GM12878 (cell line): ENCODE data around the gene ZDHHC14. TPM values are rescaled to one million over a fixed set of nuclear protein-coding genes. Genes with fewer than 3 reads are reported as not detected.
A peak's percentile ranks its signal among the peaks of the same experiment; 100 is the strongest.

Experiments
- ATAC-seq: fragments of 200-7000 bp; cut with Tn5 transposase; 3 replicates; pipeline ENCODE4 v1.9.1; 2020; ENCODE audit warnings: mild to moderate bottlenecking, moderate library complexity
- BruUV-seq: library from RNA; stranded (reverse); fragments of 400-500 nt; replicated peaks from 2 replicates; lab custom pipeline; 2021; lab: Mats Ljungman, UMichigan
- CTCF ChIA-PET: fragments of 300-600 bp; sonication (Branson Sonifier 250); formaldehyde crosslinking; extraction: SDS; loops from one replicate; lab custom pipeline; 2021; ENCODE audit warnings: inconsistent platforms; lab: Yijun Ruan, JAX
- POLR2A ChIA-PET: fragments of 350-600 bp; formaldehyde crosslinking; extraction: SDS; loops from one replicate; lab custom pipeline; 2021; ENCODE audit warnings: inconsistent platforms; lab: Charles Lee
- RAD21 ChIA-PET: fragments of 300-600 bp; sonication (Branson Sonifier 250); formaldehyde crosslinking; loops from one replicate; lab custom pipeline; 2023; ENCODE audit warnings: antibody characterized with exemption; ENCODE audit not compliant: unreplicated experiment; lab: Charles Lee
- SMC1A ChIA-PET: fragments of 300-600 bp; sonication (Branson Sonifier 250); formaldehyde crosslinking; loops from one replicate; lab custom pipeline; 2023; ENCODE audit not compliant: unreplicated experiment, uncharacterized antibody; lab: Charles Lee
- DNase-seq: peaks from one replicate; pipeline ENCODE4 v3.0.0-alpha.2; 2011; ENCODE audit warnings: low read depth, low spot score
- FAIRE-seq: peaks from 3 replicates; lab custom pipeline; 2011; peaks lifted over from hg19 to GRCh38; lab: Jason Lieb, UNC
- H2AFZ ChIP-seq: 2 replicates; pipeline ENCODE4 v1.6.0; 2011; ENCODE audit warnings: low read depth, low read length, control low read depth; ENCODE audit not compliant: control insufficient read depth
- H3K27ac ChIP-seq: 2 replicates; pipeline ENCODE4 v1.5.1; 2011; ENCODE audit warnings: control low read depth; ENCODE audit not compliant: control insufficient read depth, insufficient read depth
- H3K27me3 ChIP-seq, 2 experiments: replicated peaks in 1 of 2; 2 replicates each; pipeline versions ENCODE4 v1.6.0 to v1.6.1; 2011; ENCODE audit warnings: low read length in 1 of 2; ENCODE audit not compliant: control insufficient read depth in 2 of 2, insufficient read depth in 2 of 2
- H3K36me3 ChIP-seq, 2 experiments: 2 replicates each; pipeline ENCODE4 v1.5.1; 2011; ENCODE audit warnings: low read length in 1 of 2; ENCODE audit not compliant: control insufficient read depth in 2 of 2, insufficient read depth in 2 of 2
- H3K4me1 ChIP-seq: 2 replicates; pipeline ENCODE4 v1.6.1; 2011; ENCODE audit warnings: mild to moderate bottlenecking, low read length, moderate library complexity, mixed read lengths; ENCODE audit not compliant: control insufficient read depth, insufficient read depth
- H3K4me2 ChIP-seq: 2 replicates; pipeline ENCODE4 v1.6.0; 2011; ENCODE audit warnings: control low read depth; ENCODE audit not compliant: control insufficient read depth, insufficient read depth
- H3K4me3 ChIP-seq: fragments of 200-600 bp; sonication (generic); 2 replicates; pipeline ENCODE4 v1.5.1; 2016
- H3K79me2 ChIP-seq: 2 replicates; pipeline ENCODE4 v1.6.0; 2011; ENCODE audit warnings: low read length; ENCODE audit not compliant: control insufficient read depth, insufficient read depth
- H3K9ac ChIP-seq: 2 replicates; pipeline ENCODE4 v1.8.0; 2011; ENCODE audit warnings: low read length, control low read depth, mixed read lengths; ENCODE audit not compliant: control insufficient read depth, insufficient read depth
- H3K9me3 ChIP-seq: replicated peaks from 3 replicates; pipeline ENCODE4 v1.5.1; 2011; ENCODE audit warnings: mild to moderate bottlenecking, low read length; ENCODE audit not compliant: control insufficient read depth, insufficient read depth
- H4K20me1 ChIP-seq: 2 replicates; pipeline ENCODE4 v1.6.0; 2011; ENCODE audit not compliant: control insufficient read depth, insufficient read depth
- HDAC2 ChIP-seq: fragments of 200-600 bp; sonication (generic); IDR thresholded peaks from 2 replicates; pipeline ENCODE4 v1.6.1; 2017
- KLF5 ChIP-seq: fragments of 450-650 bp; IDR thresholded peaks from 2 replicates; pipeline ENCODE4 v1.6.1; 2014; ENCODE audit warnings: mild to moderate bottlenecking; ENCODE audit not compliant: partially characterized antibody
- NFYA ChIP-seq: IDR thresholded peaks from 2 replicates; pipeline ENCODE4 v1.6.1; 2011; ENCODE audit warnings: low read depth, mild to moderate bottlenecking, low read length, improper control_type of control experiment, borderline replicate concordance
- RCOR1 ChIP-seq: conservative IDR thresholded peaks from 2 replicates; pipeline ENCODE4 v1.6.1; 2012; ENCODE audit warnings: low read depth, low read length, improper control_type of control experiment
- RUNX3 ChIP-seq: IDR thresholded peaks from 2 replicates; pipeline ENCODE4 v1.6.1; 2012; ENCODE audit warnings: low read length, inconsistent platforms
- SMC3 ChIP-seq: IDR thresholded peaks from 2 replicates; pipeline ENCODE4 v1.6.1; 2011; ENCODE audit warnings: low read length, improper control_type of control experiment, borderline replicate concordance
- SREBF1 ChIP-seq: IDR thresholded peaks from 2 replicates; pipeline ENCODE4 v1.6.1; 2012; ENCODE audit warnings: mild to moderate bottlenecking, low read length
- SRF ChIP-seq, 2 experiments: IDR thresholded peaks; 2 replicates each; pipeline ENCODE4 v1.6.1; 2011; ENCODE audit warnings: low read depth in 2 of 2, low read length in 2 of 2, mild to moderate bottlenecking in 1 of 2, moderate library complexity in 1 of 2
- SUZ12 ChIP-seq: fragments of 200-600 bp; sonication (generic); IDR thresholded peaks from one replicate; pipeline ENCODE4 v1.6.1; 2018; ENCODE audit warnings: antibody characterized with exemption, mild to moderate bottlenecking; ENCODE audit not compliant: unreplicated experiment
- WRNIP1 ChIP-seq: IDR thresholded peaks from 2 replicates; pipeline ENCODE4 v1.6.1; 2011; ENCODE audit warnings: low read depth, low read length, improper control_type of control experiment, borderline replicate concordance
- WGBS: methylation state at CpG from one replicate; pipeline ENCODE4 v1.1.6; 2016; ENCODE audit warnings: low lambda C conversion rate; ENCODE audit not compliant: insufficient replicate concordance, insufficient coverage; ENCODE audit errors: missing lambda C conversion rate; 5-methylcytosine and 5-hydroxymethylcytosine counted together
- in situ Hi-C: fragments of 300-500 bp; cut with MboI; formaldehyde crosslinking; loops from 9 replicates; pipeline ENCODE4 v1.14.3; 2018; ENCODE audit warnings: mixed read lengths
- intact Hi-C: fragments of 100-400 bp; cut with micrococcal nuclease; formaldehyde crosslinking; loops from one replicate; pipeline ENCODE4 v1.14.2; 2022; ENCODE audit not compliant: unreplicated experiment
- polyA plus RNA-seq, 11 experiments: library from polyadenylated mRNA; depleted of rRNA in 4 of 11; unstranded in 6 of 11; stranded (reverse) in 5 of 11; fragments of >200 nt; fragmentation: Nextera tagmentation in 4 of 11; fragmentation: Illumina TruSeq in 1 of 11; extraction: Ambion mirVana in 4 of 11; extraction: Trizol in 1 of 11; gene quantifications; 1 replicate in 1 of 11; 2 replicates in 10 of 11; pipeline versions ENCODE4 v1.2.1 to v1.2.3, GENCODE V29; 2011 to 2016; ENCODE audit warnings: inconsistent platforms in 2 of 11, missing spikeins in 2 of 11, low read depth in 1 of 11
- total RNA-seq, 4 experiments: library from RNA; depleted of rRNA in 3 of 4; stranded (reverse); fragments of >200 nt in 3 of 4; fragmentation: Illumina TruSeq in 1 of 4; extraction: Trizol in 1 of 4; gene quantifications; 2 replicates each; pipeline versions ENCODE4 v1.2.1 to v1.2.3, GENCODE V29; 2013 to 2021
- TF ChIP-seq, protein P1 (sequence below): IDR thresholded peaks from 2 replicates; pipeline ENCODE4 v1.6.1; 2012; ENCODE audit warnings: mild to moderate bottlenecking, low read depth, low read length
- TF ChIP-seq, protein P2 (sequence below): IDR thresholded peaks from 2 replicates; pipeline ENCODE4 v1.6.1; 2011; ENCODE audit warnings: mild to moderate bottlenecking, low read depth, low read length, moderate library complexity; ENCODE audit not compliant: insufficient replicate concordance
- TF ChIP-seq, protein P3 (sequence below): fragments of 450-650 bp; IDR thresholded peaks from 2 replicates; pipeline ENCODE4 v1.6.1; 2014; ENCODE audit warnings: mild to moderate bottlenecking
- TF ChIP-seq, protein P4 (sequence below): fragments of 450-650 bp; IDR thresholded peaks from 2 replicates; pipeline ENCODE4 v1.6.1; 2017; ENCODE audit warnings: mild to moderate bottlenecking, moderate library complexity

ZDHHC14 gene
- total and polyA plus RNA-seq, 10 of the 15 experiments (the other 5 are each of a cell fraction or from before 2014, with no cell fraction given), result 0.15 to 16.0 (median 0.76) TPM; not detected in 1

DNA sequence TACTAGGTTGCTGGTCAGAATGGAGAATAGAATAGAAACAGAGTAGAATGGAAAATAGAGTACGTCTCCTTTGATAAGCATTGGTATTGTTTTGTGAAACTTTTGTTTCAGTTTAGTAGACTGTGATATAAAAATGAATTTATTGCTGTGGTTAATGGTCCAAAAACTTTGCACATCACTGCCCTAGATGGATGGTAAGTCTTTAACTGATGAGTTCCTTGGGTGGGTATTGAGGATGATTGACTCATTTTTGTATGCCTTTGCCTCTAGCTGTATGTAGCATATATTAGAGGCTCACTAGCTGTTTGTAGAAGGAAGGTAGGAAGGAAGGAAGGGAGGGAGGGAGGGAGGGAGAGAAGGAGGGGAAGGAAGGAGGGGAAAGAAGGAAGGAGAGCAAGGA lies 48.3 kb downstream of the ZDHHC14 start (continued):
- TF ChIP-seq, protein P1, sequence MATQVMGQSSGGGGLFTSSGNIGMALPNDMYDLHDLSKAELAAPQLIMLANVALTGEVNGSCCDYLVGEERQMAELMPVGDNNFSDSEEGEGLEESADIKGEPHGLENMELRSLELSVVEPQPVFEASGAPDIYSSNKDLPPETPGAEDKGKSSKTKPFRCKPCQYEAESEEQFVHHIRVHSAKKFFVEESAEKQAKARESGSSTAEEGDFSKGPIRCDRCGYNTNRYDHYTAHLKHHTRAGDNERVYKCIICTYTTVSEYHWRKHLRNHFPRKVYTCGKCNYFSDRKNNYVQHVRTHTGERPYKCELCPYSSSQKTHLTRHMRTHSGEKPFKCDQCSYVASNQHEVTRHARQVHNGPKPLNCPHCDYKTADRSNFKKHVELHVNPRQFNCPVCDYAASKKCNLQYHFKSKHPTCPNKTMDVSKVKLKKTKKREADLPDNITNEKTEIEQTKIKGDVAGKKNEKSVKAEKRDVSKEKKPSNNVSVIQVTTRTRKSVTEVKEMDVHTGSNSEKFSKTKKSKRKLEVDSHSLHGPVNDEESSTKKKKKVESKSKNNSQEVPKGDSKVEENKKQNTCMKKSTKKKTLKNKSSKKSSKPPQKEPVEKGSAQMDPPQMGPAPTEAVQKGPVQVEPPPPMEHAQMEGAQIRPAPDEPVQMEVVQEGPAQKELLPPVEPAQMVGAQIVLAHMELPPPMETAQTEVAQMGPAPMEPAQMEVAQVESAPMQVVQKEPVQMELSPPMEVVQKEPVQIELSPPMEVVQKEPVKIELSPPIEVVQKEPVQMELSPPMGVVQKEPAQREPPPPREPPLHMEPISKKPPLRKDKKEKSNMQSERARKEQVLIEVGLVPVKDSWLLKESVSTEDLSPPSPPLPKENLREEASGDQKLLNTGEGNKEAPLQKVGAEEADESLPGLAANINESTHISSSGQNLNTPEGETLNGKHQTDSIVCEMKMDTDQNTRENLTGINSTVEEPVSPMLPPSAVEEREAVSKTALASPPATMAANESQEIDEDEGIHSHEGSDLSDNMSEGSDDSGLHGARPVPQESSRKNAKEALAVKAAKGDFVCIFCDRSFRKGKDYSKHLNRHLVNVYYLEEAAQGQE, result no peak
- no peak for TF ChIP-seq RCOR1
- TF ChIP-seq HDAC2, result no peak

DNA sequence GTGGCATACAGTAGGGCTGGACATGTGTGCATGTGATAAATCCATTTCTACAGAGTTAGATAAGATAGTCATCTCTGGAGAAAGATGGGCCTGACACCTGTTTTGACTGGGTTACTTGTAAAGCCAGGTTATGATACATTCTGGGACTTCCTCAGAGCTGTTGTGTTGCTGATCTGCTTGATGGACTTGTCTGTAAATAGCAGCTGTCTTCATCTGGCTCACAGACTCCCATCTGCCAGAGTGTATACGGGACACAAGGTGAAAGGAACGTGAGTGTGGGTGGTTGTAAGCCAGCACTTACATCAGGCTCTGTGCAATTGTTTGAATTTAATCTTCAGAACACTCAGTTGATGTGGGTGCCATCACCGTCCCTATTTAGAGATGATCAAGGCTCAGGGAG lies 49.8 kb downstream of the ZDHHC14 start:
- no peak overlapping the region for H3K9ac ChIP-seq
- H3K4me3 ChIP-seq, result no peak overlapping the region
- in situ Hi-C loops (no loop called here), intact Hi-C loops (no loop called here)
- BruUV-seq, result no TSS peak
- ATAC-seq, result peak; percentile 38
- no peak overlapping the region for H2AFZ ChIP-seq
- H3K4me1 ChIP-seq, result no peaks in the 10 kb centered on the region
- no peaks in the 10 kb centered on the region for H3K27me3 ChIP-seq
- H3K27ac ChIP-seq, result no peak overlapping the region
- H3K4me2 ChIP-seq, result no peak overlapping the region
- POLR2A ChIA-PET, result no interaction called here
- H3K79me2 ChIP-seq, result no peaks in the 10 kb centered on the region
- no peaks in the 10 kb centered on the region for H4K20me1 ChIP-seq
- no peaks in the 10 kb centered on the region for H3K9me3 ChIP-seq
- RAD21 ChIA-PET, result interaction anchor here (0.6 to 0.7 kb wide), 2 partner anchors 30 to 47 kb away, joined by 4 read pairs; no protein-coding TSS in a partner anchor
- SMC1A ChIA-PET, result interaction anchor here (2.5 to 3.4 kb wide), 2 partner anchors 13 to 46 kb away, joined by 5 to 6 read pairs; no protein-coding TSS in a partner anchor
- CTCF ChIA-PET, result no interaction called here
- no peak for DNase-seq
- FAIRE-seq, result no peak
- 27% methylated on average over 3 of the region's 3 CpGs for WGBS
- H3K36me3 ChIP-seq, result no peaks in the 10 kb centered on the region; a peak in 2 of 4 replicates
- TF ChIP-seq NFYA, result no peak
- no peak for TF ChIP-seq RUNX3
- TF ChIP-seq, protein P2, sequence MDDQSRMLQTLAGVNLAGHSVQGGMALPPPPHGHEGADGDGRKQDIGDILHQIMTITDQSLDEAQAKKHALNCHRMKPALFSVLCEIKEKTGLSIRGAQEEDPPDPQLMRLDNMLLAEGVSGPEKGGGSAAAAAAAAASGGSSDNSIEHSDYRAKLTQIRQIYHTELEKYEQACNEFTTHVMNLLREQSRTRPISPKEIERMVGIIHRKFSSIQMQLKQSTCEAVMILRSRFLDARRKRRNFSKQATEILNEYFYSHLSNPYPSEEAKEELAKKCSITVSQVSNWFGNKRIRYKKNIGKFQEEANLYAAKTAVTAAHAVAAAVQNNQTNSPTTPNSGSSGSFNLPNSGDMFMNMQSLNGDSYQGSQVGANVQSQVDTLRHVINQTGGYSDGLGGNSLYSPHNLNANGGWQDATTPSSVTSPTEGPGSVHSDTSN, result no peak
- TF ChIP-seq SREBF1, result no peak
- TF ChIP-seq, protein P3, sequence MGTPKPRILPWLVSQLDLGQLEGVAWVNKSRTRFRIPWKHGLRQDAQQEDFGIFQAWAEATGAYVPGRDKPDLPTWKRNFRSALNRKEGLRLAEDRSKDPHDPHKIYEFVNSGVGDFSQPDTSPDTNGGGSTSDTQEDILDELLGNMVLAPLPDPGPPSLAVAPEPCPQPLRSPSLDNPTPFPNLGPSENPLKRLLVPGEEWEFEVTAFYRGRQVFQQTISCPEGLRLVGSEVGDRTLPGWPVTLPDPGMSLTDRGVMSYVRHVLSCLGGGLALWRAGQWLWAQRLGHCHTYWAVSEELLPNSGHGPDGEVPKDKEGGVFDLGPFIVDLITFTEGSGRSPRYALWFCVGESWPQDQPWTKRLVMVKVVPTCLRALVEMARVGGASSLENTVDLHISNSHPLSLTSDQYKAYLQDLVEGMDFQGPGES, result no peak
- TF ChIP-seq, protein P4, sequence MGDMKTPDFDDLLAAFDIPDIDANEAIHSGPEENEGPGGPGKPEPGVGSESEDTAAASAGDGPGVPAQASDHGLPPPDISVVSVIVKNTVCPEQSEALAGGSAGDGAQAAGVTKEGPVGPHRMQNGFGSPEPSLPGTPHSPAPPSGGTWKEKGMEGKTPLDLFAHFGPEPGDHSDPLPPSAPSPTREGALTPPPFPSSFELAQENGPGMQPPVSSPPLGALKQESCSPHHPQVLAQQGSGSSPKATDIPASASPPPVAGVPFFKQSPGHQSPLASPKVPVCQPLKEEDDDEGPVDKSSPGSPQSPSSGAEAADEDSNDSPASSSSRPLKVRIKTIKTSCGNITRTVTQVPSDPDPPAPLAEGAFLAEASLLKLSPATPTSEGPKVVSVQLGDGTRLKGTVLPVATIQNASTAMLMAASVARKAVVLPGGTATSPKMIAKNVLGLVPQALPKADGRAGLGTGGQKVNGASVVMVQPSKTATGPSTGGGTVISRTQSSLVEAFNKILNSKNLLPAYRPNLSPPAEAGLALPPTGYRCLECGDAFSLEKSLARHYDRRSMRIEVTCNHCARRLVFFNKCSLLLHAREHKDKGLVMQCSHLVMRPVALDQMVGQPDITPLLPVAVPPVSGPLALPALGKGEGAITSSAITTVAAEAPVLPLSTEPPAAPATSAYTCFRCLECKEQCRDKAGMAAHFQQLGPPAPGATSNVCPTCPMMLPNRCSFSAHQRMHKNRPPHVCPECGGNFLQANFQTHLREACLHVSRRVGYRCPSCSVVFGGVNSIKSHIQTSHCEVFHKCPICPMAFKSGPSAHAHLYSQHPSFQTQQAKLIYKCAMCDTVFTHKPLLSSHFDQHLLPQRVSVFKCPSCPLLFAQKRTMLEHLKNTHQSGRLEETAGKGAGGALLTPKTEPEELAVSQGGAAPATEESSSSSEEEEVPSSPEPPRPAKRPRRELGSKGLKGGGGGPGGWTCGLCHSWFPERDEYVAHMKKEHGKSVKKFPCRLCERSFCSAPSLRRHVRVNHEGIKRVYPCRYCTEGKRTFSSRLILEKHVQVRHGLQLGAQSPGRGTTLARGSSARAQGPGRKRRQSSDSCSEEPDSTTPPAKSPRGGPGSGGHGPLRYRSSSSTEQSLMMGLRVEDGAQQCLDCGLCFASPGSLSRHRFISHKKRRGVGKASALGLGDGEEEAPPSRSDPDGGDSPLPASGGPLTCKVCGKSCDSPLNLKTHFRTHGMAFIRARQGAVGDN, result no peak
- no peak for TF ChIP-seq WRNIP1
- TF ChIP-seq KLF5, result no peak
- no peak for TF ChIP-seq SRF (IDR thresholded peaks at IDR 0.05; ENCODE audit: low read depth in 2 of 2, low read length in 2 of 2)
- TF ChIP-seq SUZ12, result no peak
- TF ChIP-seq SMC3, result no peak
